Right forelimb (tissue), 1 donor: Measurements from ENCODE around the gene GZMM.

Experiments used
- DNase-seq: peaks from one replicate; pipeline ENCODE4 v3.0.0-alpha.2; 2018

The GZMM gene

GRCh38 chr19:535017-535835 lies 8.6 kb upstream of the GZMM start:
- no peak for DNase-seq

- DNase-seq: no peak
These were observed 7.6 kb upstream of the GZMM start for GRCh38 chr19:536031-536880.

GRCh38 chr19:536881-537404 lies 6.9 kb upstream of the GZMM start:
- no peak for DNase-seq

- DNase-seq: no peak
These were observed 5.0 kb upstream of the GZMM start for GRCh38 chr19:538641-539428.

DNA sequence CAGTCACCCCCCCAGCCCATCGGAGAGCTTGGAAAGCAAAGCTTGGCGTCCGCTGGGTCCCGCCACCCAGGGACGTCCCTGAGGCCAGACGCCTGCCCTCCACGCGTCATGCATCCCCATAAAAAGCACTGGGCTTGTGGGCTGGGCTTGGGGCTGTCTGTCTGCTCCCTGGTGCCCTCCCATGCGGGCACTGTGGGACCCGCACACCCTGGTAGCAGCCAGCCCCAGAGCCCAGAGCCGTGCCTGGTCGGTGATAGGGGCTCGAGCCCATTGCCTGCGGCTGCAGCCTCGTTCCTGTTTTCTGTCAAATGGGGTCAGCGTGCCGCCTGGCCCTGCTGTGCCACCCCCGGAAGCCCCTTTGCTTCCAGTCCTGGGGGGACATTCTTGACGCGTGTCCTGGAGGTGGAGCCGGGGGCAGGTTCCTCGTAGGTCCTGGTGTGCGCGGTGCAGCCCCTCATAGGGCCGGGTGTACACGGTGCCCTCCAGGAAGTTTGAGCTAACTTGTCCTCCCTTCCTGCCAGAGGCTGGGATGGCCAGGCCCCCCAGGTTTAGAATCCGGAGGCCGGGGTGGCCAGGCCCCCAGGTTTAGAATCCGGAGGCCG lies 4.3 kb upstream of the GZMM start:
- DNase-seq: no peak

DNA sequence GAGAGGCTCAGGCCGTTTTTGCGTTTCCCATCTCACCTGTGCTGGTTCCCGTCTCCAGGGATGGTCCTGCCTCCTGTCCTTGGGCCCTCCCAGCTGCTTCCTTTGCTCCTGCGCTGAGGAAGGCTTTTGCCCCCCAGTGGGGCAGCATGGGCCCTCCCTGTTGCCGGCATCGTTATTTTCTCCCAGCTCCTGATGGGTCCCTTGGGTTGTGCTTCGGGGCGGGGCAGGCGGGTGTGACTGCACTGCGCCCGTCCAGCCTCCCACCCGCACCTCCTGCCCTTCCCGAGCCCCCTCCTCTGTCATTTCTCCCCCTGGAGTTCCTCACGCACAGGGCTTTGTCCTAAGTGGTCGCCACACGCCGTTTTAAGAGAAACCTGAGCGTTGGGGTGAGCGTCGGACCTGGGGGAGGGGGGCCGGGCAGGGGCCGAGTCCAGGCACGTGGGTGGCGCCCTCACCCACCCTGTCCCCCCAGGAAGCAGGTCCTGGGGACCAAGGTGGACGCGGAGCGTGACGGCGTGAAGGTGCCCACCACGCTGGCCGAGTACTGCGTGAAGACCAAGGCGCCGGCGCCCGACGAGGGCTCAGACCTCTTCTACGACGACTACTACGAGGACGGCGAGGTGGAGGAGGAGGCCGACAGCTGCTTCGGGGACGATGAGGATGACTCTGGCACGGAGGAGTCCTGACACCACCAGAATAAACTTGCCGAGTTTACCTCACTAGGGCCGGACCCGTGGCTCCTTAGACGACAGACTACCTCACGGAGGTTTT lies 2.8 kb upstream of the GZMM start:
- no peak for DNase-seq

DNA sequence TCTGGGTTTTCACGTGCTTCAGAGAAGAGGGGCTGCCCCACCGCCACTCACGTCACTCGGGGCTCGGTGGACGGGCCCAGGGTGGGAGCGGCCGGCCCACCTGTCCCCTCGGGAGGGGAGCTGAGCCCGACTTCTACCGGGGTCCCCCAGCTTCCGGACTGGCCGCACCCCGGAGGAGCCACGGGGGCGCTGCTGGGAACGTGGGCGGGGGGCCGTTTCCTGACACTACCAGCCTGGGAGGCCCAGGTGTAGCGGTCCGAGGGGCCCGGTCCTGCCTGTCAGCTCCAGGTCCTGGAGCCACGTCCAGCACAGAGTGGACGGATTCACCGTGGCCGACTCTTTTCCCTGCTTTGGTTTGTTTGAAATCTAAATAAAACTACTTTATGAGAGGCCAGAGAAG lies 2.2 kb upstream of the GZMM start:
- no peak for DNase-seq

DNA sequence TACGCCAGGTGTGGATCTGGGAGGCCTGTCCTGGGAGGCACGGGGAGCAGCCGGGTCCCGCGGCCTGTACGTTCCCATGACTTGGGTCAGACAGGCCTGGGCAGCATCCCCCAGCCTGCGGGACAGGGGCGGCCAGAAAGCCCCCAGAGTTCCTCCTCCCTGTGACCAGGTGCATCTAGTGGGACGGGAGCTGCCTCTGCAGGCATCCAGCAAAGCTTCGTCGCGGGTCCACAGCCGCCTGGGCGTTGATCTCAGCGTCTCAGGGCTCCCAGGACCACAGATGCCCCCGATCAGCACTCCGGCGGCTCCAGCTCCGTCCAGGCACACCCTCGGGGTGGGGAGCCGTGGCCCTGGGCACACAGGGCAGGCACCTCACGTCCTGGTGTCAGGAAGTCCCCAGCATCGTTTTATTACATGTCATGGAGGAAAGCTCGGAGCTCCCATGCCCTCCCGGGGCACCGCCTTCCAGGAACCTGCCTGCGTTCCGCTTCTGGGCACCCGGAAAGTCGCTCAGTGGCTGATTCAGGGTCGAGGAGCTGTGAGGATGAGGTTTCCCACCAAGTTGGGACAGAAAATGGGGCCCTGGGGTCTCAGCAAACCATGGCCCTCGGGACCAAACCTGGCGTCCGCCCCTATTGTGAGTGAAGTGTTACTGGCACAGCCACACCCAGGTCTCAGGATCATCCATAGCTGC lies 1.5 kb upstream of the GZMM start:
- no peak for DNase-seq

- DNase-seq: no peak
These were observed 3.3 kb downstream of the GZMM start for GRCh38 chr19:547117-547516.

DNA sequence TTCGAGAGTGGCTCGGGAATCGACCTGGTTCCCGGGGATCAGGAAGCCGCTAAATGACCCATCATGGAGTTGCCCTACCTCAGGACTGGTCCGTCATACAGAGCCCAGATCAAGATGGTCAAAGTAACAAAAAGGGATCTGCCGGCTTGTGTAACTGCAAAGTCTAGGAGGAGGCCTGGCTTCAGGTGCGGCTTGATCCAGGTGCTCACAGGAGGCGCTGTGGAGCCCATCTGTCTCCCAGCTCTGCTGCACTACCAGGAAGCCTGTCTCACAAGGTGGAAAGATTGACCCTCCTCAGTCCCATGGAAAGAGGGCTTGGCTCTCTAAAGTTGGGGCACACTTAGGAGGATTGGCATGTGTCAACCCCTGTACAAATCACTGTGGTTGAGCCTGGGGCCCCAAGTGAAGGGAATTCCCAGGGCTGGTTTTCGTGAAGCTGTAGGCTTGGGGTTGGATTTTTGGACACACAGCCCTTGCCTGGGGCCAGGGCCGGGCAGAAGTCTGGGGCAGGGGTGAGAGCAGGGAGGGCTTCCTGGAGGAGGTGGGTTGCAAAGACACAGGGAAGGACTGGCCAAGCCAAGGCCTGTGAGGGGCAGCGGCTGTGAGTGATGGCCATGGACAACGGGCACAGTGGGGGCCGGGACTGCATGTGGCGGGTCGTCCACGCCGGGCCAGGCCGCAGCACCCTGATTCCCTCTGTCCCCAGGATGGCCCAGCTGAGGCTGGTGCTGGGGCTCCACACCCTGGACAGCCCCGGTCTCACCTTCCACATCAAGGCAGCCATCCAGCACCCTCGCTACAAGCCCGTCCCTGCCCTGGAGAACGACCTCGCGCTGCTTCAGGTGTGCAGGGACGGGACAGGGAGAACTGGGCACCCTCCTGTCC lies 4.2 kb downstream of the GZMM start:
- DNase-seq: no peak

GRCh38 chr19:548886-549830 lies 5.3 kb downstream of the GZMM start:
- no peak for DNase-seq

- DNase-seq: no peak
These were observed 11.0 kb downstream of the GZMM start for GRCh38 chr19:554817-555216.

GRCh38 chr19:555474-555808 lies 11.6 kb downstream of the GZMM start:
- DNase-seq: no peak

- DNase-seq: no peak
These were observed 12.9 kb downstream of the GZMM start for GRCh38 chr19:556611-557382.

DNA sequence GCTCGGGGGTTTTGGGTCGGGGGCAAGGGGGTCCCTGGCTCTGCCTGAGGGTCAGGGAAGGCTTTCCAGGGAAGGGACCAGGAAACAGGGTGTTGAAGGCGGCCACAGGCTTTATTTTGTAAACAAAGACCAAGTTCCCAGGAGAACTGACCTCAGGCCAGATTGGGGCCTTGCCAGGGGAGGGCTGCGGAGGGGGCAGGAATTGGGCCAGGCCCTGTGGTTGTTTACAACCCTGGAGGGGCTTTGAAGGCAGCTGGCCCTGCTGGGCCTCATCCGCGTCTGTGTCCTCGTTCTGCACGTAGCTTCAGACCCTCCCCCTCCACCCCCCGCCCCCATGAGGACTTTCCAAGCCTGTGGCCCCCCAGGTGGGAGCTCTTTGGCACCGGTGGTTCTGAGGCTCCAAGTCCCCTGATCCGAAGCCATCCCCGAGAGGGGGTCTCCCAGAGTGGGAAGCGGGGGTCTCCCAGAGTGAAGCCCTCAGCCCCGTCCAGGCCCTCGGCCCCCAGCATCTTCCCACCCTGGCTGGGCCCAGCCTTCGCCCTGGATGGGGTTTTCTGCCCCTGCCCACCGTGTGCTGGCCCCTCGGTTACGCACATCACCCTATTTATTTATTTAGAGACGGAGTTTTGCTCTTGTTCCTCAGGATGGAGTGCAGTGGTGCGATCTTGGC lies 15.1 kb downstream of the GZMM start:
- no peak for DNase-seq

- DNase-seq: no peak
These were observed 16.3 kb downstream of the GZMM start for GRCh38 chr19:560121-560520.

DNA sequence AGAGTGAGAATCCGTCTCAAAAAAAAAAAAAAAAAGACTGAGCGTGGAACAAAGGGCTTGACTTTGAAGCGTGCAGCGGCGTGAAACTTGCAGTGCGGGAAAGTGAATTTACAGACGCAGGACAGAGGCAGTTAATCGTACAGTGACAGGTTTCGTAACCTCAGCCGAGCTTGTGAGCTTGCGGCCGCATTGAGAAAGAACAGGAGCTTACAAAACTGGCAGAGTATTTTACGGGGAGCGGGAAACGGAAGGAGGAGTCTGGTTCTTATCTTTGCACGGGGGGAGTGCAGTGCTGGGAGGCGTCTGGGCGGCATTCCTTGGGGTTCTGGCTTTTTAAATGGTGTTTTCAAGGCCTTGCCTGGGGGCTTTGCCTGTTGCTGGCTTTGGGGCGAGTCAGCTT lies 22.6 kb downstream of the GZMM start:
- DNase-seq: no peak

- no peak for DNase-seq
These were observed 23.0 kb downstream of the GZMM start for GRCh38 chr19:566844-567243.
